GM23338 (cell line): ENCODE results near the gene ZP2.

Source experiments
- CREB1 ChIP-seq: fragments of 250-450 bp; sonication (Bioruptor Pico); IDR thresholded peaks from 2 replicates; pipeline ENCODE4 v1.5.0; 2020; ENCODE audit warnings: low read depth, mild to moderate bottlenecking, moderate library complexity
- EZH2 ChIP-seq: fragments of 200-600 bp; sonication (generic); IDR thresholded peaks from one replicate; pipeline ENCODE4 v1.8.0; 2017; ENCODE audit warnings: antibody characterized with exemption, mild to moderate bottlenecking, low read depth; ENCODE audit not compliant: unreplicated experiment
- EZH2phosphoT487 ChIP-seq: fragments of 200-600 bp; sonication (generic); IDR thresholded peaks from one replicate; pipeline ENCODE4 v1.8.1; 2018; ENCODE audit warnings: antibody characterized with exemption; ENCODE audit not compliant: unreplicated experiment
- JUNB ChIP-seq: IDR thresholded peaks from one replicate; pipeline ENCODE4 v1.6.1; 2016; ENCODE audit warnings: antibody characterized with exemption; ENCODE audit not compliant: unreplicated experiment
- NANOG ChIP-seq: IDR thresholded peaks from 2 replicates; pipeline ENCODE4 v1.6.1; 2016; ENCODE audit warnings: antibody characterized with exemption, borderline replicate concordance
- POLR2AphosphoS5 ChIP-seq: IDR thresholded peaks from 2 replicates; pipeline ENCODE4 v1.6.1; 2016; ENCODE audit warnings: antibody characterized with exemption, low read depth
- STAT1 ChIP-seq: IDR thresholded peaks from one replicate; pipeline ENCODE4 v1.6.1; 2016; ENCODE audit warnings: antibody characterized with exemption; ENCODE audit not compliant: unreplicated experiment
- ZNF114 ChIP-seq: fragments of 250-450 bp; sonication (Bioruptor Pico); IDR thresholded peaks from 2 replicates; pipeline ENCODE4 v1.5.0; 2020; ENCODE audit warnings: mild to moderate bottlenecking, moderate library complexity
- ZNF331 ChIP-seq: fragments of 250-450 bp; sonication (Bioruptor Pico); IDR thresholded peaks from 2 replicates; pipeline ENCODE4 v1.5.0; 2020; ENCODE audit warnings: low read depth, mild to moderate bottlenecking, moderate library complexity
- TF ChIP-seq, protein P1 (sequence below), 2 experiments: fragments of 200-600 bp in 1 of 2; sonication (generic) in 1 of 2; conservative IDR thresholded peaks; 2 replicates each; pipeline versions ENCODE4 v1.5.1 to v1.6.1; 2016 to 2017; ENCODE audit warnings: antibody characterized with exemption in 2 of 2, low read depth in 2 of 2, mild to moderate bottlenecking in 2 of 2, moderate library complexity in 1 of 2
- TF ChIP-seq, protein P2 (sequence below): IDR thresholded peaks from one replicate; pipeline ENCODE4 v1.6.1; 2018; ENCODE audit warnings: antibody characterized with exemption; ENCODE audit not compliant: unreplicated experiment
- TF ChIP-seq, protein P3 (sequence below): IDR thresholded peaks from 2 replicates; pipeline ENCODE4 v1.6.1; 2016; ENCODE audit warnings: antibody characterized with exemption
- TF ChIP-seq, protein P4 (sequence below): fragments of 250-450 bp; sonication (Bioruptor Pico); IDR thresholded peaks from 2 replicates; pipeline ENCODE4 v1.5.0; 2020; ENCODE audit warnings: mild to moderate bottlenecking, moderate library complexity

DNA sequence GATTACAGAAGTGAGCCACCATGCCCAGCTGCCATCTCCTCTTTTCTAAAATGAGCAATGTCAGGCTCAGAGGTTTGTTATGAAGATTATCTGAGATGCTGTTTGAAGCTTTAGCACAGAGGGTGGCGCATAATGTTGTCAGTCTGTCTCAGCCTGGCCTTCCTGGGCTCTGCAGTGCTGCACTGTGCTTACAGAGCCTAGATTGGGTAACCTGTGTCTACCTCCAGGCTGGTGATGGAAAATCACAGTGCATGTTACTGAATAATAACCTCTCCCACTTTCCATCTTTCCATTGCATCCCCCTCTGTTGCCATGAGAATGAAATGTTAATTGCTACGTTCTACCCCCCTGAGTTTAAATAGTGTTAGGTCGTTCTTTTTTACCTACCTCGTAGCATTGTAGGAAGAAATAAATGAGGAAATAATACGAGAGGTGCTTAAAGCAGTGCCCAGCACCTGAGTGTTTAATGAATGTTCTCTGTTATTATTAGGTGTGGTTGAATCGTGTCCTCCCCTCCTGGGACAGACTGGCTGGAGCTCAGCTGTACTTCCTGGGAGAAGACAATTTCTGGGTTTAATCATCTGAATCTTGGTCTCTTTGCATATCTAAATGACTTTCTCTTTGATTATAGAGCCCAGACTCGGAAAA is 46.7 kb downstream of the ZP2 start:
- TF ChIP-seq, protein P1, sequence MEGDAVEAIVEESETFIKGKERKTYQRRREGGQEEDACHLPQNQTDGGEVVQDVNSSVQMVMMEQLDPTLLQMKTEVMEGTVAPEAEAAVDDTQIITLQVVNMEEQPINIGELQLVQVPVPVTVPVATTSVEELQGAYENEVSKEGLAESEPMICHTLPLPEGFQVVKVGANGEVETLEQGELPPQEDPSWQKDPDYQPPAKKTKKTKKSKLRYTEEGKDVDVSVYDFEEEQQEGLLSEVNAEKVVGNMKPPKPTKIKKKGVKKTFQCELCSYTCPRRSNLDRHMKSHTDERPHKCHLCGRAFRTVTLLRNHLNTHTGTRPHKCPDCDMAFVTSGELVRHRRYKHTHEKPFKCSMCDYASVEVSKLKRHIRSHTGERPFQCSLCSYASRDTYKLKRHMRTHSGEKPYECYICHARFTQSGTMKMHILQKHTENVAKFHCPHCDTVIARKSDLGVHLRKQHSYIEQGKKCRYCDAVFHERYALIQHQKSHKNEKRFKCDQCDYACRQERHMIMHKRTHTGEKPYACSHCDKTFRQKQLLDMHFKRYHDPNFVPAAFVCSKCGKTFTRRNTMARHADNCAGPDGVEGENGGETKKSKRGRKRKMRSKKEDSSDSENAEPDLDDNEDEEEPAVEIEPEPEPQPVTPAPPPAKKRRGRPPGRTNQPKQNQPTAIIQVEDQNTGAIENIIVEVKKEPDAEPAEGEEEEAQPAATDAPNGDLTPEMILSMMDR (conservative IDR thresholded peaks at IDR 0.05; ENCODE audit: low read depth in 2 of 2): no peak
- TF ChIP-seq, protein P2, sequence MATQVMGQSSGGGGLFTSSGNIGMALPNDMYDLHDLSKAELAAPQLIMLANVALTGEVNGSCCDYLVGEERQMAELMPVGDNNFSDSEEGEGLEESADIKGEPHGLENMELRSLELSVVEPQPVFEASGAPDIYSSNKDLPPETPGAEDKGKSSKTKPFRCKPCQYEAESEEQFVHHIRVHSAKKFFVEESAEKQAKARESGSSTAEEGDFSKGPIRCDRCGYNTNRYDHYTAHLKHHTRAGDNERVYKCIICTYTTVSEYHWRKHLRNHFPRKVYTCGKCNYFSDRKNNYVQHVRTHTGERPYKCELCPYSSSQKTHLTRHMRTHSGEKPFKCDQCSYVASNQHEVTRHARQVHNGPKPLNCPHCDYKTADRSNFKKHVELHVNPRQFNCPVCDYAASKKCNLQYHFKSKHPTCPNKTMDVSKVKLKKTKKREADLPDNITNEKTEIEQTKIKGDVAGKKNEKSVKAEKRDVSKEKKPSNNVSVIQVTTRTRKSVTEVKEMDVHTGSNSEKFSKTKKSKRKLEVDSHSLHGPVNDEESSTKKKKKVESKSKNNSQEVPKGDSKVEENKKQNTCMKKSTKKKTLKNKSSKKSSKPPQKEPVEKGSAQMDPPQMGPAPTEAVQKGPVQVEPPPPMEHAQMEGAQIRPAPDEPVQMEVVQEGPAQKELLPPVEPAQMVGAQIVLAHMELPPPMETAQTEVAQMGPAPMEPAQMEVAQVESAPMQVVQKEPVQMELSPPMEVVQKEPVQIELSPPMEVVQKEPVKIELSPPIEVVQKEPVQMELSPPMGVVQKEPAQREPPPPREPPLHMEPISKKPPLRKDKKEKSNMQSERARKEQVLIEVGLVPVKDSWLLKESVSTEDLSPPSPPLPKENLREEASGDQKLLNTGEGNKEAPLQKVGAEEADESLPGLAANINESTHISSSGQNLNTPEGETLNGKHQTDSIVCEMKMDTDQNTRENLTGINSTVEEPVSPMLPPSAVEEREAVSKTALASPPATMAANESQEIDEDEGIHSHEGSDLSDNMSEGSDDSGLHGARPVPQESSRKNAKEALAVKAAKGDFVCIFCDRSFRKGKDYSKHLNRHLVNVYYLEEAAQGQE: no peak
- TF ChIP-seq POLR2AphosphoS5 (no peak), EZH2 (no peak), EZH2phosphoT487 (no peak), STAT1 (no peak), CREB1 (CRISPR knock-in tag) (no peak), ZNF331 (CRISPR knock-in tag) (no peak), JUNB (no peak), NANOG (no peak), ZNF114 (CRISPR knock-in tag) (no peak)
- TF ChIP-seq, protein P3, sequence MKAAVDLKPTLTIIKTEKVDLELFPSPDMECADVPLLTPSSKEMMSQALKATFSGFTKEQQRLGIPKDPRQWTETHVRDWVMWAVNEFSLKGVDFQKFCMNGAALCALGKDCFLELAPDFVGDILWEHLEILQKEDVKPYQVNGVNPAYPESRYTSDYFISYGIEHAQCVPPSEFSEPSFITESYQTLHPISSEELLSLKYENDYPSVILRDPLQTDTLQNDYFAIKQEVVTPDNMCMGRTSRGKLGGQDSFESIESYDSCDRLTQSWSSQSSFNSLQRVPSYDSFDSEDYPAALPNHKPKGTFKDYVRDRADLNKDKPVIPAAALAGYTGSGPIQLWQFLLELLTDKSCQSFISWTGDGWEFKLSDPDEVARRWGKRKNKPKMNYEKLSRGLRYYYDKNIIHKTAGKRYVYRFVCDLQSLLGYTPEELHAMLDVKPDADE: no peak
- TF ChIP-seq, protein P4, sequence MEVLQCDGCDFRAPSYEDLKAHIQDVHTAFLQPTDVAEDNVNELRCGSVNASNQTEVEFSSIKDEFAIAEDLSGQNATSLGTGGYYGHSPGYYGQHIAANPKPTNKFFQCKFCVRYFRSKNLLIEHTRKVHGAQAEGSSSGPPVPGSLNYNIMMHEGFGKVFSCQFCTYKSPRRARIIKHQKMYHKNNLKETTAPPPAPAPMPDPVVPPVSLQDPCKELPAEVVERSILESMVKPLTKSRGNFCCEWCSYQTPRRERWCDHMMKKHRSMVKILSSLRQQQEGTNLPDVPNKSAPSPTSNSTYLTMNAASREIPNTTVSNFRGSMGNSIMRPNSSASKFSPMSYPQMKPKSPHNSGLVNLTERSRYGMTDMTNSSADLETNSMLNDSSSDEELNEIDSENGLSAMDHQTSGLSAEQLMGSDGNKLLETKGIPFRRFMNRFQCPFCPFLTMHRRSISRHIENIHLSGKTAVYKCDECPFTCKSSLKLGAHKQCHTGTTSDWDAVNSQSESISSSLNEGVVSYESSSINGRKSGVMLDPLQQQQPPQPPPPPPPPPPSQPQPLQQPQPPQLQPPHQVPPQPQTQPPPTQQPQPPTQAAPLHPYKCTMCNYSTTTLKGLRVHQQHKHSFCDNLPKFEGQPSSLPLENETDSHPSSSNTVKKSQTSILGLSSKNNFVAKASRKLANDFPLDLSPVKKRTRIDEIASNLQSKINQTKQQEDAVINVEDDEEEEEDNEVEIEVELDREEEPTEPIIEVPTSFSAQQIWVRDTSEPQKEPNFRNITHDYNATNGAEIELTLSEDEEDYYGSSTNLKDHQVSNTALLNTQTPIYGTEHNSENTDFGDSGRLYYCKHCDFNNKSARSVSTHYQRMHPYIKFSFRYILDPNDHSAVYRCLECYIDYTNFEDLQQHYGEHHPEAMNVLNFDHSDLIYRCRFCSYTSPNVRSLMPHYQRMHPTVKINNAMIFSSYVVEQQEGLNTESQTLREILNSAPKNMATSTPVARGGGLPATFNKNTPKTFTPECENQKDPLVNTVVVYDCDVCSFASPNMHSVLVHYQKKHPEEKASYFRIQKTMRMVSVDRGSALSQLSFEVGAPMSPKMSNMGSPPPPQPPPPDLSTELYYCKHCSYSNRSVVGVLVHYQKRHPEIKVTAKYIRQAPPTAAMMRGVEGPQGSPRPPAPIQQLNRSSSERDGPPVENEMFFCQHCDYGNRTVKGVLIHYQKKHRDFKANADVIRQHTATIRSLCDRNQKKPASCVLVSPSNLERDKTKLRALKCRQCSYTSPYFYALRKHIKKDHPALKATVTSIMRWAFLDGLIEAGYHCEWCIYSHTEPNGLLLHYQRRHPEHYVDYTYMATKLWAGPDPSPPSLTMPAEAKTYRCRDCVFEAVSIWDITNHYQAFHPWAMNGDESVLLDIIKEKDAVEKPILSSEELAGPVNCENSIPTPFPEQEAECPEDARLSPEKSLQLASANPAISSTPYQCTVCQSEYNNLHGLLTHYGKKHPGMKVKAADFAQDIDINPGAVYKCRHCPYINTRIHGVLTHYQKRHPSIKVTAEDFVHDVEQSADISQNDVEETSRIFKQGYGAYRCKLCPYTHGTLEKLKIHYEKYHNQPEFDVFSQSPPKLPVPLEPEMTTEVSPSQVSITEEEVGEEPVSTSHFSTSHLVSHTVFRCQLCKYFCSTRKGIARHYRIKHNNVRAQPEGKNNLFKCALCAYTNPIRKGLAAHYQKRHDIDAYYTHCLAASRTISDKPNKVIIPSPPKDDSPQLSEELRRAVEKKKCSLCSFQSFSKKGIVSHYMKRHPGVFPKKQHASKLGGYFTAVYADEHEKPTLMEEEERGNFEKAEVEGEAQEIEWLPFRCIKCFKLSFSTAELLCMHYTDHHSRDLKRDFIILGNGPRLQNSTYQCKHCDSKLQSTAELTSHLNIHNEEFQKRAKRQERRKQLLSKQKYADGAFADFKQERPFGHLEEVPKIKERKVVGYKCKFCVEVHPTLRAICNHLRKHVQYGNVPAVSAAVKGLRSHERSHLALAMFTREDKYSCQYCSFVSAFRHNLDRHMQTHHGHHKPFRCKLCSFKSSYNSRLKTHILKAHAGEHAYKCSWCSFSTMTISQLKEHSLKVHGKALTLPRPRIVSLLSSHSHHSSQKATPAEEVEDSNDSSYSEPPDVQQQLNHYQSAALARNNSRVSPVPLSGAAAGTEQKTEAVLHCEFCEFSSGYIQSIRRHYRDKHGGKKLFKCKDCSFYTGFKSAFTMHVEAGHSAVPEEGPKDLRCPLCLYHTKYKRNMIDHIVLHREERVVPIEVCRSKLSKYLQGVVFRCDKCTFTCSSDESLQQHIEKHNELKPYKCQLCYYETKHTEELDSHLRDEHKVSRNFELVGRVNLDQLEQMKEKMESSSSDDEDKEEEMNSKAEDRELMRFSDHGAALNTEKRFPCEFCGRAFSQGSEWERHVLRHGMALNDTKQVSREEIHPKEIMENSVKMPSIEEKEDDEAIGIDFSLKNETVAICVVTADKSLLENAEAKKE (CRISPR knock-in tag): no peak
